SK-N-SH treated with all-trans-retinoic acid at 6 μM for 48 hours (cell line): ENCODE results near the gene CYFIP1.

Source experiments
- ATAC-seq: fragments of 200-7000 bp; cut with Tn5 transposase; 3 replicates; pipeline ENCODE4 v1.9.1; 2020; ENCODE audit warnings: mild to moderate bottlenecking, moderate library complexity
- ARNTL ChIP-seq: fragments of 450-650 bp; formaldehyde crosslinking; IDR thresholded peaks from 2 replicates; pipeline ENCODE4 v1.5.0; 2020; ENCODE audit warnings: low read depth, mild to moderate bottlenecking, moderate library complexity, borderline replicate concordance
- BACH2 ChIP-seq: fragments of 250-450 bp; sonication (Bioruptor Pico); IDR thresholded peaks from 2 replicates; pipeline ENCODE4 v1.9.0; 2021; ENCODE audit warnings: mild to moderate bottlenecking, borderline replicate concordance
- CSRNP3 ChIP-seq: fragments of 250-450 bp; sonication (Bioruptor Pico); IDR thresholded peaks from 2 replicates; pipeline ENCODE4 v1.5.1; 2021; ENCODE audit warnings: mild to moderate bottlenecking, moderate library complexity
- ESRRG ChIP-seq: fragments of 250-450 bp; sonication (Bioruptor Pico); IDR thresholded peaks from 2 replicates; pipeline ENCODE4 v1.6.1; 2021; ENCODE audit warnings: mild to moderate bottlenecking
- GLIS3 ChIP-seq: fragments of 250-450 bp; sonication (Bioruptor Pico); IDR thresholded peaks from 2 replicates; pipeline ENCODE4 v1.5.0; 2020; ENCODE audit warnings: mild to moderate bottlenecking, moderate library complexity
- ISL1 ChIP-seq: fragments of 250-450 bp; sonication (Bioruptor Pico); IDR thresholded peaks from 2 replicates; pipeline ENCODE4 v2.1.2; 2022; ENCODE audit warnings: mild to moderate bottlenecking, moderate library complexity
- PATZ1 ChIP-seq: fragments of 250-450 bp; sonication (Bioruptor Pico); IDR thresholded peaks from 2 replicates; pipeline ENCODE4 v1.8.0; 2020; ENCODE audit warnings: mild to moderate bottlenecking, moderate library complexity, borderline replicate concordance
- POU6F1 ChIP-seq: fragments of 250-450 bp; sonication (Bioruptor Pico); IDR thresholded peaks from 2 replicates; pipeline ENCODE4 v1.8.0; 2021; ENCODE audit warnings: low read depth, mild to moderate bottlenecking, moderate library complexity, borderline replicate concordance
- RARB ChIP-seq: fragments of 250-450 bp; sonication (Bioruptor Pico); IDR thresholded peaks from 2 replicates; pipeline ENCODE4 v1.8.0; 2021; ENCODE audit warnings: mild to moderate bottlenecking, moderate library complexity
- SNAI2 ChIP-seq: fragments of 250-450 bp; sonication (Bioruptor Pico); IDR thresholded peaks from 2 replicates; pipeline ENCODE4 v1.5.0; 2020; ENCODE audit warnings: mild to moderate bottlenecking, moderate library complexity
- TCF4 ChIP-seq: fragments of 250-450 bp; sonication (Bioruptor Pico); IDR thresholded peaks from 2 replicates; pipeline ENCODE4 v1.8.0; 2021; ENCODE audit warnings: mild to moderate bottlenecking, moderate library complexity, borderline replicate concordance
- TSHZ2 ChIP-seq: fragments of 250-450 bp; sonication (Bioruptor Pico); IDR thresholded peaks from 2 replicates; pipeline ENCODE4 v1.5.0; 2020; ENCODE audit warnings: mild to moderate bottlenecking, moderate library complexity
- ZC3H10 ChIP-seq: fragments of 250-450 bp; sonication (Bioruptor Pico); IDR thresholded peaks from 2 replicates; pipeline ENCODE4 v1.5.1; 2021; ENCODE audit warnings: mild to moderate bottlenecking, moderate library complexity
- ZFP3 ChIP-seq: fragments of 250-450 bp; sonication (Bioruptor Pico); IDR thresholded peaks from 2 replicates; pipeline ENCODE4 v1.5.0; 2020; ENCODE audit warnings: mild to moderate bottlenecking, moderate library complexity
- ZFP30 ChIP-seq: fragments of 450-650 bp; formaldehyde crosslinking; IDR thresholded peaks from 2 replicates; pipeline ENCODE4 v1.5.0; 2022; ENCODE audit warnings: mild to moderate bottlenecking, moderate library complexity
- ZNF565 ChIP-seq: fragments of 450-650 bp; formaldehyde crosslinking; conservative IDR thresholded peaks from 2 replicates; pipeline ENCODE4 v1.5.0; 2020; ENCODE audit warnings: low read depth, mild to moderate bottlenecking, moderate library complexity
- ZNF70 ChIP-seq: fragments of 450-650 bp; formaldehyde crosslinking; IDR thresholded peaks from 2 replicates; pipeline ENCODE4 v1.5.0; 2020; ENCODE audit warnings: mild to moderate bottlenecking, moderate library complexity
- TF ChIP-seq, protein P1 (sequence below): fragments of 250-450 bp; sonication (Bioruptor Pico); IDR thresholded peaks from 2 replicates; pipeline ENCODE4 v1.5.1; 2020; ENCODE audit warnings: low read depth, mild to moderate bottlenecking, moderate library complexity

CYFIP1 gene

DNA sequence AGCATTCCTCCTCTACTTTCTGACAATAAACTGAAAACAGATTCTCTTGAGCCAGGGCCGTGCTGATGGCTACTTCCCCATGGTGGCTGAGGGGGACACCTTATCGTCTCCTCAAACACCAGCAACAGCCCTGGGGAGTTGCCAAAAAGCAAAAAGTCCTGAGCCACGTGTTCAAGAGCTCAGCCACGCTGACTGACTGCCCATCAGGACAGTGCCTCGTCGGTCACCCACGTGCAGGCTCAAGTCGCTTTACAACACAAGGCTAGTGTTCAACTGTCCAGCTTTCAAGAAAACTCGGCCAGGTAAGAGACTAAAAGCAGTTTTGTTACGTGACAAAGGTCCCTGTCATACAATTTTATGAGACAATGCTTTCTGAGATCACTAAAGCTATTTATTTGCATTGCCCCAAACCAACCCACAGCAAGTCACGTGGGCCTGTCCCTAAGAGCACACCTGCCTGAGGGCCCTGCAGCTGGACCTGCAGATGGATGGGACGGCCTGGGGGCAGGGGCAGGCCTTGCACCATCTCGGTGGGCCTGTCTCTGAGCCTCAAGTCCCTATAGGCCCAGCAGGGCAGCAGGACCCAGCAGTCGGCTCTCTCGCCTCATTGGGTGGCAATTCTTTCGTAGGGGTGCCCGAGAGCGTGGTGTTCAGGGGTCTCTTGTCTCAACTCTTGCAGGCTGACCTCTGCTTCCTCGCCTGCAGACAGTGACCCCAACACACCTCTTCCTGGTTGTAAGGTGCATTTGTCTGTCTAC, 99.0 kb downstream of the CYFIP1 start:
- ATAC-seq, result no peak
- TF ChIP-seq RARB (no peak), POU6F1 (no peak), ZNF70 (CRISPR knock-in tag) (no peak), ZNF565 (CRISPR knock-in tag) (no peak), ZFP30 (CRISPR knock-in tag) (no peak), GLIS3 (CRISPR knock-in tag) (no peak), CSRNP3 (CRISPR knock-in tag) (no peak), PATZ1 (CRISPR knock-in tag) (no peak), SNAI2 (CRISPR knock-in tag) (no peak), ESRRG (CRISPR knock-in tag) (no peak), ZFP3 (CRISPR knock-in tag) (no peak), ISL1 (CRISPR knock-in tag) (no peak), BACH2 (CRISPR knock-in tag) (no peak), ARNTL (CRISPR knock-in tag) (no peak)
- TF ChIP-seq, protein P1, sequence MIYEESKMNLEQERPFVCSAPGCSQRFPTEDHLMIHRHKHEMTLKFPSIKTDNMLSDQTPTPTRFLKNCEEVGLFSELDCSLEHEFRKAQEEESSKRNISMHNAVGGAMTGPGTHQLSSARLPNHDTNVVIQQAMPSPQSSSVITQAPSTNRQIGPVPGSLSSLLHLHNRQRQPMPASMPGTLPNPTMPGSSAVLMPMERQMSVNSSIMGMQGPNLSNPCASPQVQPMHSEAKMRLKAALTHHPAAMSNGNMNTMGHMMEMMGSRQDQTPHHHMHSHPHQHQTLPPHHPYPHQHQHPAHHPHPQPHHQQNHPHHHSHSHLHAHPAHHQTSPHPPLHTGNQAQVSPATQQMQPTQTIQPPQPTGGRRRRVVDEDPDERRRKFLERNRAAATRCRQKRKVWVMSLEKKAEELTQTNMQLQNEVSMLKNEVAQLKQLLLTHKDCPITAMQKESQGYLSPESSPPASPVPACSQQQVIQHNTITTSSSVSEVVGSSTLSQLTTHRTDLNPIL (CRISPR knock-in tag), result no peak

- TF ChIP-seq ZFP30 (CRISPR knock-in tag) (no peak), TSHZ2 (CRISPR knock-in tag) (no peak)
- no peak for ATAC-seq
Observed at GRCh38 chr15:22880068-22880980, 99.8 kb downstream of the CYFIP1 start.

- ATAC-seq, result no peak; the same call in 2 of the 3 replicates
- TF ChIP-seq BACH2 (CRISPR knock-in tag) (no peak), TCF4 (CRISPR knock-in tag) (no peak), ZC3H10 (CRISPR knock-in tag) (no peak), SNAI2 (CRISPR knock-in tag) (no peak), ARNTL (CRISPR knock-in tag) (no peak)
- TF ChIP-seq, all 23 proteins: peak for 0
Observed at GRCh38 chr15:22878103-22878502, 102.1 kb downstream of the CYFIP1 start.
